ENCODE results near the gene ALOX15. TPM values are rescaled to one million over a fixed set of nuclear protein-coding genes. Genes with fewer than 3 reads are reported as not detected.
"Not testable (repeated sequence)": the region's sequence is repeated elsewhere in the genome, so short reads cannot be mapped to it uniquely, and the experiment has no call there.

Gene ALOX15
- total RNA-seq, 2 donors from 2014 or later: 0.14 TPM; not detected in 1

- Mint-ChIP-seq H3K9me3 (no peaks in the 10 kb centered on the region), H3K27ac (no peak overlapping the region)
- ATAC-seq: no peak
These were observed 22.2 kb upstream of the ALOX15 start for GRCh38 chr17:4663711-4664110.

DNA sequence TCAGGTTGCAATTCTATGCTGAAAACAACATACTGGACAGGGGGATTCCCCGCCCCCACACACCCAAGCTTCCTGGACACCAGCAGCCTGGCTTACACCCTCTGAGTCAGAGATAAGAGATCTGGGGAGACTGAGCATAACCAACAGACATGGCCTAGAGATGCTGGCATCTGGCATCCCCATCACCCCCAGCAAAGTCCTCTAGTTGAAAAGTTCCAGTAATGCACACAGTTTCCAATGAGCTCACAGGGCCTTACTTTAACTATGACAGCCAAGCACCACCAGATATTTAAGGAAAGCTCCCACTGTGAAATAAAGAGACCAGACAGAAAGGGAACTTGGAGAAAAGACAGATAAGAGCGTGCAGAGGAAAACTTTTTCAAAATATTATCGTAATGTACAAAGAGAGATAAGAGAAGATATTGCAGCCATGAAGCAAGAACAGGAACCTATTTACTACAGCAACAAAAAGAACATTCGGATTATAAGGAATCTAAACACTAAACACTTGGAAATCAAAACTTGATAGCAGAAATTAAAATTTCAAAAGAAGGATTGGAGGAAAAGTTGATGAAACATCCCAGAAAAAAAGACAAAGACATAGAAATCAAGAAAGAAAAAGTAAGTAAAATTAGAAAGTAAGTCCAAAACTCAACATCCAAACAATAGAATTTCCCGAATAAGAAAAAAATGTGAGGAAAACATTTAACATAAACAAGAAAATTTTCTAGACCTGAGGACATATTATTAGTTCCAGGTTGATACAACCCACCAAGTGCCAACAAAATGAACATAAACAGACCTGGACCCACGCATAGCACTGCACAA lies 17.2 kb upstream of the ALOX15 start:
- peak; percentile 55 to 76 for DNase-seq (ENCODE audit: low spot score in 2 of 2)

More at GRCh38 chr17:4663711-4664110, 22.2 kb upstream of the ALOX15 start:
- no peak for DNase-seq (ENCODE audit: low spot score in 2 of 2)
- H3K36me3 Mint-ChIP-seq: no peaks in the 10 kb centered on the region

GRCh38 chr17:4657678-4658077 lies 16.2 kb upstream of the ALOX15 start:
- H3K36me3 Mint-ChIP-seq: no peaks in the 10 kb centered on the region
- no peaks in the 10 kb centered on the region for H3K9me3 Mint-ChIP-seq
- no peak overlapping the region for H3K27ac Mint-ChIP-seq
- no peak for DNase-seq (ENCODE audit: low spot score in 2 of 2)
- peak in 1 of 2 donors; percentile 30 for ATAC-seq

More for the DNA sequence above, 17.2 kb upstream of the ALOX15 start:
- Mint-ChIP-seq H3K27ac (peak overlapping the region; percentile 27 to 34), H3K36me3 (no peaks in the 10 kb centered on the region), H3K9me3 (no peaks in the 10 kb centered on the region)
- ATAC-seq: peak; percentile 96 to 100

GRCh38 chr17:4655933-4656332 lies 14.5 kb upstream of the ALOX15 start:
- not testable (repeated sequence) for H3K27ac Mint-ChIP-seq; ATAC-seq; H3K9me3 Mint-ChIP-seq; DNase-seq (ENCODE audit: low spot score in 2 of 2); H3K36me3 Mint-ChIP-seq

DNA sequence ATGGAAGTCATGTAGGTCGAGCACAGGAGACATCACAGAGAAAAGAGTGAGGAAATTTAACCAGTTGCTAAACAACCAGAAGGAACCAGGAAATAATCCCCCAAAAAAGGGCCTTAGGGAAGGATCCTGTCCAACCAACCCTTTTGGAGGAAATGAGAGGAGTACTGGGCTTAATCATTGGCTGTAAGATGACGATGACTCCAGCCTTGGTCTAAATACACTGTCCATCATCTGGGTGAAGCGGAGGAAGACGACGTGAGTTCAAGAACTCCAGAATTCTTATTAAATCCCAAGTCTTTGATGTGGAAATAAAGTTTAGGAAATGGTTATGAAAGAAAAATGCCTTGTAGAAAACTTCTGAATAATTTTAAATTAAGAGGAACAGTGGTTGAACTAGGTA lies 11.5 kb upstream of the ALOX15 start:
- Mint-ChIP-seq H3K27ac (no peak overlapping the region), H3K9me3 (no peaks in the 10 kb centered on the region), H3K36me3 (no peaks in the 10 kb centered on the region)
- ATAC-seq (no peak), DNase-seq (ENCODE audit: low spot score in 2 of 2) (no peak)

GRCh38 chr17:4648741-4649140 lies 7.3 kb upstream of the ALOX15 start:
- DNase-seq (ENCODE audit: low spot score in 2 of 2) (no peak), ATAC-seq (no peak)
- Mint-ChIP-seq H3K27ac (no peak overlapping the region), H3K36me3 (peaks cover 0 to 4% of the 10 kb centered on the region in 2 donors), H3K9me3 (no peaks in the 10 kb centered on the region)

- DNase-seq (ENCODE audit: low spot score in 2 of 2): no peak
- no peak overlapping the region for H3K27ac Mint-ChIP-seq
- no peaks in the 10 kb centered on the region for H3K9me3 Mint-ChIP-seq
- no peak for ATAC-seq
- peaks cover 0 to 10% of the 10 kb centered on the region in 2 donors for H3K36me3 Mint-ChIP-seq
These were observed 4.2 kb upstream of the ALOX15 start for GRCh38 chr17:4645642-4646041.

DNA sequence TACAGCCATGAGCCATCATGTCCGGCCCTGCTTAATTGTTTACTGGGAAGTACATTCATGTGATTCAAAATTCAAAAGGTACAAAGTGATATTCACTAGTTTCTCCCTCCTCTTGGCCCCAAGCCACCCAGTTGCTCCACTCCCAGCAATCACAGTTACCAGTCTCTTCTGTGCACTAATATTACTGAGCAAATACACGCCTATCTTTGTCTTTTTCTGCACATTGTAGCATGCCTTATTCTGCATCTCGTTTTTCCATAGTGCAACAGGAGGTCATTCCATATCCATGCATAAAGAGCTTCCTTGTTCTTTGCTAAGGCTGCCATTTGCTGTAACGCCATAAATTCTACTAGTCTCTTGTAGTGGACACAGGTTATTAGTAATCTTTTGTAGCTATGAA lies 2.2 kb upstream of the ALOX15 start:
- DNase-seq (ENCODE audit: low spot score in 2 of 2): no peak
- no peak overlapping the region for H3K27ac Mint-ChIP-seq
- ATAC-seq: no peak
- no peaks in the 10 kb centered on the region for H3K9me3 Mint-ChIP-seq
- peaks cover 0 to 10% of the 10 kb centered on the region in 2 donors for H3K36me3 Mint-ChIP-seq

DNA sequence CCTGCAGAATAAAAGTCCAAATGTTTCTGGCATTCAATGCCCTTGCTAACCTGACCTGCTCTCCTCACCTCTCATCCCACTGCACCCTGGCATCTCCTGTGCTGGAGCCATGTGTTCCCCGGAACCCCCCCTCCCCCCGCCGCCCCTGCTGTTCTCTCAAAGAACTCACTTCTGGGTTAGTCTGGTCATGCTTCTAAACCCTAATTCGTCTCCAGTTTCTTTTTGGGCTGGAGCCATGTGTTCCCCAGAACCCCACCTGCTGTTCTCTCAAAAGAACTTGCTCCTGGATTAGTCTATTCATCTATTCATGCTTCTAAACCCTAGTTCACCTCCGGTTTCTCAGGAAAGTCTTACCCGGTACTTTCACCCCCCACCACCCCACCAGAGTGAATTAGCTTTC lies 808 bp upstream of the ALOX15 start:
- ATAC-seq: no peak
- no peak overlapping the region for H3K27ac Mint-ChIP-seq
- no peaks in the 10 kb centered on the region for H3K9me3 Mint-ChIP-seq
- no peak for DNase-seq (ENCODE audit: low spot score in 2 of 2)
- H3K36me3 Mint-ChIP-seq: peaks cover 0 to 10% of the 10 kb centered on the region in 2 donors

- DNase-seq (ENCODE audit: low spot score in 2 of 2) (peak in 1 of 2 donors; percentile 24), ATAC-seq (peak; percentile 58 to 71)
- not testable (repeated sequence) for H3K9me3 Mint-ChIP-seq, H3K36me3 Mint-ChIP-seq, H3K27ac Mint-ChIP-seq
These were observed 799 bp downstream of the ALOX15 start for GRCh38 chr17:4640569-4641188.

DNA sequence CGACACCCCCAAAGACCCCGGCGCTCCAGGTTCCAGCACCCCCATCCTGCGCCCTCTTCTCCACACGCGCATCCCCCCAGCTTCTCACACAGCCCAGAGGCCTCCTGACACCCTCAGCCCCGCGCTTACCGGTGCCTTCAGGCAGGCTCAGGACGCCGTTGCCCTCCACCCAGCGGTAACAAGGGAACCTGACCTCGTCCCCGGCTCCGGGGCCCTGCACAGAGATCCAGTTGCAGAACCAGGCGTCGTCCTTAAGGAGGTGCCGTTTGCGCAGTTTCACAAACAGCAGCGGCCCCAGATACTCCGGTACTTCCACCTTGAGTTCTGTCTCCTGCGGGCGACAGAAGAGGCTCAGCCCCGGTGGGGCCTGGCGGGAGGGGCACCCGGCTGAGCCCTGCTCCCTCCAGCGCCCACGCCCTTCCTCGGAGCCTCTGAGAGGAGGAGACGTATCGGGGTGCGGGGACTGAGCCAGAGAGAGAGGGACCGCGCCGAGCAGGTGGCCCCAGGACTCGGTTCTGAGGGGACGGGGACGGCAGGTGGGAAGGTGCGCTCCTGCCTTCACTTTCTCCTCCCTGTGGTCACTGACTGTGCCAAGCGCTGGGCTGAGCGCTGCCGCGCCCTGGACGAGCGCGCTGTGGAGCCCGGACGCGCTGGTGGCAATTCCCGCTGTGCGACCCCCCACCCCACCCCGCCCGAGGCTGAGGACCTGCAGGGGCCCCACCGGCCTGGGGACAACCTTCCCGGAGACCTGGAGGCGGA lies 2.0 kb downstream of the ALOX15 start:
- not testable (repeated sequence) for H3K9me3 Mint-ChIP-seq, H3K36me3 Mint-ChIP-seq, H3K27ac Mint-ChIP-seq
- DNase-seq (ENCODE audit: low spot score in 2 of 2) (peak in 1 of 2 donors; percentile 37), ATAC-seq (peak; percentile 65 to 67)

- not testable (repeated sequence) for H3K27ac Mint-ChIP-seq; DNase-seq (ENCODE audit: low spot score in 2 of 2); H3K9me3 Mint-ChIP-seq; ATAC-seq; H3K36me3 Mint-ChIP-seq
These were observed 2.7 kb downstream of the ALOX15 start for GRCh38 chr17:4638766-4639165.

GRCh38 chr17:4636474-4637100 lies 4.9 kb downstream of the ALOX15 start:
- no peaks in the 10 kb centered on the region for H3K9me3 Mint-ChIP-seq
- peaks cover 0 to 2% of the 10 kb centered on the region in 2 donors for H3K36me3 Mint-ChIP-seq
- ATAC-seq (no peak), DNase-seq (ENCODE audit: low spot score in 2 of 2) (no peak)
- no peak overlapping the region for H3K27ac Mint-ChIP-seq

DNA sequence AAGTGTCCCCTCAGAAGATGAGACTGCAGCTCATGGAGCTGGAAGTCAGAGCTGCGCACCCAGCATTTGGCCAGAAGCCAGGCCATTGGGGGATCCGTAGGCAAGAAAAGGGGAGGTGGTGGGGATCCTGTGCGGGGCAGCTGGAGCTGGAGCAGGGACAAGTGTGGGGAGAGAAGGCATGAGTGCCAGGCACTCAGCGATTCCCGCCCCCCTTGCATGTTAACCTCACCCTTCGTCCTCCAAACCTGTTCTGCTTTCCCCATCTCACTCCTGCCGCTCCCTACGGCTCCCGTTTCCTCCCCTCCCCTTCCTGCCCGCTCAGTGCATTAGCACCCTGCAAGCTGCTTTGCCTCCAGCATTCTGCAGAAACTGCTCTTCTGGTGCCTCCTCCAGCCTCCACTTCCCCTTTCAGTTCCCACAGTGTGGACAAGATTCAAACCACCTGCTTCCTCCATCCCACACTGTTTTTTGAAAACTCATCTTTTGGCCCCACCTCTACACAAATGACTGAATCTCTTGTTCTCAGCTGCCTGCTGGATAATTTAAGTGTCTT lies 5.6 kb downstream of the ALOX15 start:
- peak in 1 of 2 donors; percentile 72 for ATAC-seq

DNA sequence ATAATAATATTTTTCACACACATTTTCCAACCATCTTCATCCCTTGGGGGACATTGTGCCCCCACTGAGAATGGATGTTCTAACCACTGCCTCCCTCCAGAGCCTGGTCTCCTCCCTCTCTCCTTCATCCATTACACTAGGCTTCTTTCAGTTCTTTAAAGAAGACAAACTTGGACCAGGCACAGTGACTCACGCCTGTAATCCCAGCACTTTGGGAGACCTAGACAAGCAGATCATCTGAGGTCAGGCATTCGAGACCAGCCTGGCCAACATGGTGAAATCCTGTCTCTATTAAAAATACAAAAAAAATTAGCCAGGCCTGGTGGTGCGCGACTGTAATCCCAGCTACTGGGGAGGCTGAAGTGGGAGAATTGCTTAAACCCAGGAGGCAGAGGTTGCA lies 6.5 kb downstream of the ALOX15 start:
- no peaks in the 10 kb centered on the region for H3K36me3 Mint-ChIP-seq
- DNase-seq (ENCODE audit: low spot score in 2 of 2) (no peak), ATAC-seq (no peak)
- no peak overlapping the region for H3K27ac Mint-ChIP-seq
- H3K9me3 Mint-ChIP-seq: no peaks in the 10 kb centered on the region

More for the DNA sequence above, 5.6 kb downstream of the ALOX15 start:
- no peaks in the 10 kb centered on the region for H3K36me3 Mint-ChIP-seq
- H3K27ac Mint-ChIP-seq: no peak overlapping the region
- no peaks in the 10 kb centered on the region for H3K9me3 Mint-ChIP-seq
- no peak for DNase-seq (ENCODE audit: low spot score in 2 of 2)

DNA sequence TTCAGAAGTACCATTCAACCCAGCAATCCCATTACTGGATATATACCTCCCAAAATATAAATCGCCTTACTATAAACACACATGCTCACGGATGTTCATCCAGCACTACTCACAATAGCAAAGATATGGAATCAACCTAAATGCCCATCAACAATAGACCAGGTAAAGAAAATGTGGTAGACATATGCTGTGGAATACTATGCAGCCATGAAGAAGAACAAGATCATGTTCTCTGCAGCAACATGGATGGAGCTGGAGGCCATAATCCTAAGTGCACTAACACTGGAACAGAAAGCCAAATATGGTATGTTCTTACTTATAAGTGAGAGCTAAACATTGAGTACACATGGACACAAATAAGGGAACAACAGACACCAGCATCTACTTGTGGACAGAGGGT lies 7.8 kb downstream of the ALOX15 start:
- no peaks in the 10 kb centered on the region for H3K9me3 Mint-ChIP-seq
- H3K36me3 Mint-ChIP-seq: no peaks in the 10 kb centered on the region
- DNase-seq (ENCODE audit: low spot score in 2 of 2) (no peak), ATAC-seq (no peak)
- H3K27ac Mint-ChIP-seq: no peak overlapping the region
